Epithelial cell of esophagus (primary cell): ENCODE results near the gene CMTM5.

Source experiments
- DNase-seq: peaks from one replicate; pipeline ENCODE4 v3.0.0; 2010; ENCODE audit warnings: low read depth
- H3K4me3 ChIP-seq: 2 replicates; pipeline ENCODE4 v1.5.1; 2011; ENCODE audit warnings: mild to moderate bottlenecking, low read length, control low read depth
- TF ChIP-seq, protein P1 (sequence below): IDR thresholded peaks from 2 replicates; pipeline ENCODE4 v1.5.1; 2011; ENCODE audit warnings: low read depth, mild to moderate bottlenecking, low read length, control low read depth, inconsistent platforms; ENCODE audit not compliant: insufficient read depth; ENCODE audit errors: missing control alignments

CMTM5 gene

DNA sequence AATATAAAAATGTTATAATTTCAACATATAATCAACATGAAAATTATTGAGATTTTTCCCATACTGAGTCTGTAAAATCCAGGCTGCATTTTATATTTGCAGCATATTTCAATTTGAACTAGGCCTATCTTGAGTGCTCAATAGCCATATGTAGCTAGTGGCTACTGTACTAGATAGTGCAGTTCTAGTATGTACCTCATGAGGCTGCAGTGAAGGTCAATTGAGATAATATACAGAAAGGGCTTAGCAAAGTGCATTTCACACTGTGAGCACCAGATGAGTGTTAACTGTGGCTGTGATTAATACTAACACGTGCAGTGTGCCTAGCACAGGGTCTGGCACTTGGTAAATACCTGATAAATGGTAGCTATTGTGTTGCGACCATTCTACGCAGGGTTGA lies 18.8 kb upstream of the CMTM5 start:
- DNase-seq, result no peak
- no peak overlapping the region for H3K4me3 ChIP-seq
- TF ChIP-seq, protein P1, sequence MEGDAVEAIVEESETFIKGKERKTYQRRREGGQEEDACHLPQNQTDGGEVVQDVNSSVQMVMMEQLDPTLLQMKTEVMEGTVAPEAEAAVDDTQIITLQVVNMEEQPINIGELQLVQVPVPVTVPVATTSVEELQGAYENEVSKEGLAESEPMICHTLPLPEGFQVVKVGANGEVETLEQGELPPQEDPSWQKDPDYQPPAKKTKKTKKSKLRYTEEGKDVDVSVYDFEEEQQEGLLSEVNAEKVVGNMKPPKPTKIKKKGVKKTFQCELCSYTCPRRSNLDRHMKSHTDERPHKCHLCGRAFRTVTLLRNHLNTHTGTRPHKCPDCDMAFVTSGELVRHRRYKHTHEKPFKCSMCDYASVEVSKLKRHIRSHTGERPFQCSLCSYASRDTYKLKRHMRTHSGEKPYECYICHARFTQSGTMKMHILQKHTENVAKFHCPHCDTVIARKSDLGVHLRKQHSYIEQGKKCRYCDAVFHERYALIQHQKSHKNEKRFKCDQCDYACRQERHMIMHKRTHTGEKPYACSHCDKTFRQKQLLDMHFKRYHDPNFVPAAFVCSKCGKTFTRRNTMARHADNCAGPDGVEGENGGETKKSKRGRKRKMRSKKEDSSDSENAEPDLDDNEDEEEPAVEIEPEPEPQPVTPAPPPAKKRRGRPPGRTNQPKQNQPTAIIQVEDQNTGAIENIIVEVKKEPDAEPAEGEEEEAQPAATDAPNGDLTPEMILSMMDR, result no peak

DNA sequence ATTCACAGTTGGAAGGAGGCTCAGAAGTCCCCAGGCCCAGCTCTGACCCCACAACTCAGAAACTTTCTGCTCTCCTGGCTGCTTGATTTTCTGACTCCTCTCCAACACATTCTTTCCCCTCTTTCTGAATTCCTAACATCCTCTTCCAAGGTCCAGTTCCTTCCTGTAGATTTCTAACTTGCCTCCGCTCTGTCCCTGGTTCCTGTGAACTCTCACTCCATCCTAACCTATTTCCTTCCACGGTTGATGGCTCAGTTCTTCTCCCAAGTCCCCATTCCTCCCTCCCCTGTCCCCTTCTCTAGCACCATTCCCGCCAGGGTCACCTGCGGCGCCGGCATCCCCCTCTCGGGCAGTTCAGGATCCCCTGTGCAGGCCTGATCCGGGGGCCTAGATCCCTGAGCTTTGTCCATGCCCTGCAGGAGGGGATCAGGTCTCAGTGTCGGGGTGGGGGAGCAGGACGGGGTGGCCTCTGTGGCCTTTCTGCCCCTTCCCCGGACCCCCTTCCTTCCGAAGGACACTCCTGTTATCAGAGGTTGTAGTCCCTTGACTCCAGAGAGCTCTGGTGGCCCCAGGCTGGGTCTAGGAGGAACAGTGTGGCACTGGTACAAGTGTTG lies 18.2 kb upstream of the CMTM5 start:
- DNase-seq, result no peak
- no peak overlapping the region for H3K4me3 ChIP-seq
- TF ChIP-seq, protein P1, result no peak

DNA sequence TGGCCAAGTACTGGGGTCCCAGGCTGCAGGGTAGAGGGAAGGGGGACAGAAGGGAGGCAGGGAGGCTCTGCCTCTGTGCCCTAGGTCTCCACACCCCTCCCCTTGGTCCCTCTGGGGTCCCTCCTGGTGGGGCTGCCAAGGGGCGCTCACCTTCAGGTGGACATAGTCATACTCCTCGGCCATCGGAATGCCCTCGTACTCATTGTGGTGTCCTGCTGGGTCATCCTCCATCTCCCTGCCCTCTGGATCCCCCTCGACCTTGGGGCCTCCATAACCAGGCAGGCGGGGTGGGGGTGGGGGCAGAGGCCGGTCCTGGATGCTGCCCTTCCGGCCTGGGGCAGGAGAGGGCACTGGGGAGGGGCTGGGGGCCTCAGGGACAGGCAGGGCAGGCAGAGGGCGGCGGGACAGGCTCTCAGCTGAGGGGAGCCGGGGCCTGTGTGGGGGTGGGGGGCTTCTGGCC lies 17.6 kb upstream of the CMTM5 start:
- no peak for DNase-seq
- TF ChIP-seq, protein P1, result no peak
- no peak overlapping the region for H3K4me3 ChIP-seq

DNA sequence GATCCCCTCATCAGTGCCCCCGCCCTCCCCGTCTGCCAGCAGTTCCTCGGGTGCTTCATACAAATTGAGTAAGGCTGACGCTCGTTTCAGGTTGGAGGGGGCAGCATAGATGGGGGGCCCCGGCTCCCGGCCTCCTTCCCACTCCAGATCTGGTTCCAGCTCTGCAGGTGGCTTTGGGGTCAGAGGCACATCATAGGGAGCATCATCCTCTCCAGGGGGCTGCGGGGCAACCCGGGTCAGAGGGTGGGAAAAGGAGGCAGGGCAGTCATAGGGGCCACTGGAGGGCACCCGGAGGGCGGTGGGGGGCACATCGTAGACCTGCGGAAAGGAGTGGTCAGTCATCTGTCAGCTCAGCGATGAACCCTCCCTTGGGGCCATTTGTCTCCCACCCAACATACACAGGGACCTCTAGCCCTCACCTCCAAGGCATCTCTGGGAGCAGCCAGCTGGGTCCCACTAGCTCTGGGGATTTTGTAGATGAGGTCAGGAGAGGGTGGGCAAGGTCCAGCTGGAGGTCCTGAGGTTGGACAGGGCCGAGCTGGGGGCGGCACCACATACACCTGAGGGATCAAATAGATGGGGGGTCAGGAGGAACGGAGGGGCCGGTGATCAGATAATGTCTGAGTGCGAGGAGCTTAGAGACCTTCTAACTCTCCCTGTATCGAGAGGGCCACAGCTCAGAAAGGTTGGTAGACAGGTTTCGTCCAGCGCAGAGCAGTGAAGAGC lies 17.0 kb upstream of the CMTM5 start:
- H3K4me3 ChIP-seq, result no peak overlapping the region
- no peak for DNase-seq
- TF ChIP-seq, protein P1, result no peak

DNA sequence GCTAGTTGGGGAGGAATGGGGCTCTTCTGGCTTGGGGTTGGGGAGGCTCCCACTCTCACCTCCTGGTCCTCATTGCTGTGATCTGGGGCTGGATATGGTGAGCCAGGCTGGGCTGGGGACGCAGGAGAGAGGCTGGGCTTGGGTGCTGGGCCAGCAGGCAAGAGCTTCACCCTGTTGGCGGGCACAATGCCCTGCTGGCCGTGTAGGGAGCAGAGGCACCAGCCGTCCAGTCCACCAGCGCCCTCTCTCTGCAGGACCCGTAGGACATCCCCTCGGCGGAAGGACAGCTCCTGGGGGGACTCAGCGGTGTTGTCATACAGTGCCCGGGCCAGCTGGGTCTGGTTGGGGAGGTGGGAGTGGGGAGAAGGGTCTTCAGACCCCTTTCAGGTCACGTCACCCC lies 16.4 kb upstream of the CMTM5 start:
- TF ChIP-seq, protein P1, result no peak
- H3K4me3 ChIP-seq, result no peak overlapping the region

DNA sequence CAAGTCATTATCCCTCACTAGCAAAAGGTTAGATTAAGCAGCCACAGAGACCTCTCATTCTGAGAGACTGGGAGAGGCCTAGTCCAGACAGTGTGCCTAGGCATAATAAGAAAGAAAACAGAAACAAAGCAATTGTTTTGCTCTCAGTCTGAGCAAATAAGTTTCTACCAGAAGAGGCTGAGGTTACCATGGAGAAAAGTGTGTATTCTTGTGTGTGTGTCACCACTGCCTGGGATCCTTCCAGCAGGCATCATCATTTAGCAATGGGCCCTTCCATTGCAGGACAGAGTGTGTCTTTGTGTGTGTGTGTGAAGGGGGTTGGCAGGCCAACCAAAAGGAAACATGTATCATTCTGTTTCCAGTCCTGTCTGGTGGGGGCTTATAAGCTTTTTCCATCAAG lies 15.5 kb upstream of the CMTM5 start:
- H3K4me3 ChIP-seq, result no peak overlapping the region
- TF ChIP-seq, protein P1, result no peak
- DNase-seq, result no peak

More for the DNA sequence above, 16.4 kb upstream of the CMTM5 start:
- no peak for DNase-seq
